Calu3 (cell line): ENCODE measurements around the gene ATXN7L2. TPM values are rescaled to one million over a fixed set of nuclear protein-coding genes. Genes with fewer than 3 reads are reported as not detected.
A peak's percentile ranks its signal among the peaks of the same experiment; 100 is the strongest.

Experiments
- BruUV-seq: library from RNA; stranded (reverse); fragments of 400-500 nt; replicated peaks from 2 replicates; lab custom pipeline; 2021; lab: Mats Ljungman, UMichigan
- CTCF ChIA-PET: fragments of 300-600 bp; sonication (Branson Sonifier 250); formaldehyde crosslinking; loops from one replicate; lab custom pipeline; 2022; ENCODE audit warnings: antibody characterized with exemption; lab: Charles Lee
- DNase-seq: peaks from one replicate; pipeline ENCODE4 v3.0.0; 2022
- H3K27ac Mint-ChIP-seq: one replicate; pipeline ENCODE4 v1.8.0; 2022; ENCODE audit warnings: mixed read lengths; ENCODE audit not compliant: unreplicated experiment
- H3K27me3 Mint-ChIP-seq: one replicate; pipeline ENCODE4 v1.8.0; 2022; ENCODE audit warnings: mixed read lengths; ENCODE audit not compliant: unreplicated experiment
- H3K36me3 Mint-ChIP-seq: one replicate; pipeline ENCODE4 v1.8.0; 2022; ENCODE audit warnings: mild to moderate bottlenecking, moderate library complexity, mixed read lengths; ENCODE audit not compliant: insufficient read depth, unreplicated experiment
- H3K4me1 Mint-ChIP-seq: one replicate; pipeline ENCODE4 v1.8.0; 2022; ENCODE audit warnings: mild to moderate bottlenecking, low read depth, mixed read lengths; ENCODE audit not compliant: unreplicated experiment
- H3K4me3 Mint-ChIP-seq: one replicate; pipeline ENCODE4 v1.8.0; 2022; ENCODE audit warnings: mild to moderate bottlenecking, low read depth, moderate library complexity, mixed read lengths; ENCODE audit not compliant: unreplicated experiment
- H3K9me3 Mint-ChIP-seq: one replicate; pipeline ENCODE4 v1.8.0; 2022; ENCODE audit warnings: low read depth, mixed read lengths; ENCODE audit not compliant: unreplicated experiment
- intact Hi-C: fragments of 100-400 bp; cut with micrococcal nuclease; formaldehyde crosslinking; loops from one replicate; pipeline ENCODE4 v1.10.0; 2022; ENCODE audit not compliant: unreplicated experiment
- total RNA-seq: library from RNA; stranded (reverse); gene quantifications from 2 replicates; pipeline ENCODE4 v1.2.3, GENCODE V29; 2022
- TF ChIP-seq, protein P1 (sequence below): fragments of 200-600 bp; IDR thresholded peaks from one replicate; pipeline ENCODE4 v1.8.0; 2022; ENCODE audit warnings: antibody characterized with exemption; ENCODE audit not compliant: unreplicated experiment

The ATXN7L2 gene
- total RNA-seq, 1 experiment from 2014 or later = 4.3 TPM

DNA sequence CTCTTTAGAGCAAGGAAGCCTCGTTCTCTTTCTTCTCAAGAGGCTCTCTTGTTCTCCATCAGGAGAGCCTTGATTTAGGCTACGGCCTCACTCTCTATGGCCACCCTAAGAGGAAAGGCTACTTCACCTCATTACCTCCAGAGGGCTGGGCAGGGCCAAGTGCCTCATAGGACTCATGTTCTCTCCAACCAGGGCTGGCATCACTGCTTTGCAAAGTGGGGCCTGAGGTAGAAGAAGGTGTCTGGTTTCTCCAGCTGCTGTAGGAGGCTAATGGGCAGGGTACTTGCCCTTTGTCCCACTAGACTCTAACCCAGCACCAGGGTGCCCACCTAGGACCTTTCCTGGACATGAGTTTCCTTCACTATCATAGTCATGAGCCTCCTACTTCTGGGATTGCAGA, 2.1 kb upstream of the ATXN7L2 start:
- H3K27me3 Mint-ChIP-seq = peaks cover 69% of the 10 kb centered on the region
- TF ChIP-seq, protein P1, sequence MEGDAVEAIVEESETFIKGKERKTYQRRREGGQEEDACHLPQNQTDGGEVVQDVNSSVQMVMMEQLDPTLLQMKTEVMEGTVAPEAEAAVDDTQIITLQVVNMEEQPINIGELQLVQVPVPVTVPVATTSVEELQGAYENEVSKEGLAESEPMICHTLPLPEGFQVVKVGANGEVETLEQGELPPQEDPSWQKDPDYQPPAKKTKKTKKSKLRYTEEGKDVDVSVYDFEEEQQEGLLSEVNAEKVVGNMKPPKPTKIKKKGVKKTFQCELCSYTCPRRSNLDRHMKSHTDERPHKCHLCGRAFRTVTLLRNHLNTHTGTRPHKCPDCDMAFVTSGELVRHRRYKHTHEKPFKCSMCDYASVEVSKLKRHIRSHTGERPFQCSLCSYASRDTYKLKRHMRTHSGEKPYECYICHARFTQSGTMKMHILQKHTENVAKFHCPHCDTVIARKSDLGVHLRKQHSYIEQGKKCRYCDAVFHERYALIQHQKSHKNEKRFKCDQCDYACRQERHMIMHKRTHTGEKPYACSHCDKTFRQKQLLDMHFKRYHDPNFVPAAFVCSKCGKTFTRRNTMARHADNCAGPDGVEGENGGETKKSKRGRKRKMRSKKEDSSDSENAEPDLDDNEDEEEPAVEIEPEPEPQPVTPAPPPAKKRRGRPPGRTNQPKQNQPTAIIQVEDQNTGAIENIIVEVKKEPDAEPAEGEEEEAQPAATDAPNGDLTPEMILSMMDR = no peak
- H3K4me3 Mint-ChIP-seq = no peak overlapping the region
- no TSS peak for BruUV-seq
- intact Hi-C loops = no loop called here
- no peak for DNase-seq
- H3K9me3 Mint-ChIP-seq = no peaks in the 10 kb centered on the region
- peaks cover 21% of the 10 kb centered on the region for H3K36me3 Mint-ChIP-seq
- CTCF ChIA-PET = no interaction called here
- H3K4me1 Mint-ChIP-seq = peaks cover 10% of the 10 kb centered on the region
- H3K27ac Mint-ChIP-seq = no peak overlapping the region

GRCh38 chr1:109482242-109482641, 1.5 kb upstream of the ATXN7L2 start:
- H3K27me3 Mint-ChIP-seq = peaks cover 63% of the 10 kb centered on the region
- no peaks in the 10 kb centered on the region for H3K9me3 Mint-ChIP-seq
- peaks cover 21% of the 10 kb centered on the region for H3K36me3 Mint-ChIP-seq
- H3K4me1 Mint-ChIP-seq = peaks cover 10% of the 10 kb centered on the region
- H3K4me3 Mint-ChIP-seq = no peak overlapping the region
- no peak overlapping the region for H3K27ac Mint-ChIP-seq
- BruUV-seq = no TSS peak
- CTCF ChIA-PET = no interaction called here
- intact Hi-C loops = no loop called here
- TF ChIP-seq, protein P1 = no peak
- DNase-seq = no peak

- Mint-ChIP-seq H3K4me3 (peak overlapping the region; percentile 92), H3K9me3 (no peaks in the 10 kb centered on the region), H3K27me3 (peaks cover 55% of the 10 kb centered on the region), H3K4me1 (peaks cover 10% of the 10 kb centered on the region), H3K36me3 (peaks cover 21% of the 10 kb centered on the region), H3K27ac (no peak overlapping the region)
- intact Hi-C loops = no loop called here
- no TSS peak for BruUV-seq
- CTCF ChIA-PET = interaction anchor here (0.6 to 1.2 kb wide), 5 partner anchors 9 to 599 kb away, joined by 3 to 8 read pairs (median 4); partner anchors contain the start of genes PSMA5 and SYPL2
- DNase-seq = no peak
- TF ChIP-seq, protein P1 = no peak
Measured at GRCh38 chr1:109482791-109483671, 674 bp upstream of the ATXN7L2 start.

DNA sequence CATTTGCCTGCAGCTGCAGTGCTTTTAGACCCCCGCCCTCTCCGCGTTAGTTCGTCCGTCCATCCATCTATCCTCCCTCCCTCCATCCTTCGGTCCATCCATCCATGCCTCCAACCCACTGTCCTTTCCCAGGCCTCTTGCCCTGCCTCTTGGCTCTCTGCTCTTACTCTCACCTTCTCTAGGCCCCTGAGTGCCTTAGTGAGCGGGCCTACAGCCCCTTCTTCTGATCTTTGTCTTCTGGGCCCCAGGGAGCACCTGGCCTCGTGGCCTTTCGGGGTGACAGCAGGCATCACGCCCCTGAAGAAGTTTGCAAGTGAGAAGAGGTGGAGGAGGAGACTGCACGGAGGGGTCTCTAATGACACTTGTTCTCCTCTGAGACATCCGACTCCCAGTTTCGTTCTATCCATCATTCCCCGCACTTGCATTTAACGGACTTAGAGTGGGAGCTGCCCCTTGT, 842 bp downstream of the ATXN7L2 start:
- peak overlapping the region; percentile 92 for H3K4me3 Mint-ChIP-seq
- H3K27me3 Mint-ChIP-seq = peaks cover 40% of the 10 kb centered on the region
- TF ChIP-seq, protein P1 = no peak
- peaks cover 21% of the 10 kb centered on the region for H3K36me3 Mint-ChIP-seq
- no peaks in the 10 kb centered on the region for H3K9me3 Mint-ChIP-seq
- CTCF ChIA-PET = interaction anchor here (0.8 to 1.2 kb wide), 2 partner anchors 8 to 12 kb away, joined by 3 to 4 read pairs; no protein-coding TSS in a partner anchor
- TSS peak; percentile 83 for BruUV-seq
- H3K4me1 Mint-ChIP-seq = peaks cover 10% of the 10 kb centered on the region
- DNase-seq = no peak
- H3K27ac Mint-ChIP-seq = peak overlapping the region; percentile 88
- intact Hi-C loops = loop anchor here (2.0 kb wide), 1 partner anchor 58 kb away; the partner anchor contains the start of gene PSMA5
